A673 (cell line): ENCODE results near the gene CAB39.

Experiments
- CTCF ChIP-seq: fragments of 300-800, 200-600 bp; sonication (generic); conservative IDR thresholded peaks from 2 replicates; pipeline ENCODE4 v1.5.1; 2017; ENCODE audit warnings: low read depth, mild to moderate bottlenecking, antibody characterized with exemption, low read length, moderate library complexity, mixed read lengths
- EZH2 ChIP-seq: fragments of 200-600 bp; sonication (generic); IDR thresholded peaks from 2 replicates; pipeline ENCODE4 v1.6.1; 2017; ENCODE audit warnings: borderline replicate concordance, low read depth, mild to moderate bottlenecking, mixed read lengths, antibody characterized with exemption, low read length; ENCODE audit not compliant: poor library complexity, severe bottlenecking

- no peak for TF ChIP-seq CTCF
- TF ChIP-seq EZH2: no peak
Observed at GRCh38 chr2:230678018-230678417, 34.6 kb upstream of the CAB39 start.
